ENCODE data around the gene GLRX5. TPM values are rescaled to one million over a fixed set of nuclear protein-coding genes. Genes with fewer than 3 reads are reported as not detected.

Gene GLRX5
- total and polyA plus RNA-seq, 2 donors from 2014 or later, result 46.7 to 124 TPM

GRCh38 chr14:95489214-95490137 lies 45.4 kb upstream of the GLRX5 start:
- peaks cover 0 to 21% (median 16%) of the 10 kb centered on the region in 3 donors for H3K4me1 ChIP-seq (ENCODE audit: control insufficient read depth in 2 of 3, insufficient read depth in 2 of 3, low read depth in 1 of 3, low read length in 3 of 3)
- peak overlapping the region; percentile 64 to 77 for H3K27ac ChIP-seq (ENCODE audit: low read depth in 2 of 2, low read length in 2 of 2)
- H3K4me3 ChIP-seq (ENCODE audit: low read length in 3 of 3), result no peak overlapping the region
- H3K36me3 ChIP-seq (ENCODE audit: control insufficient read depth in 2 of 3, insufficient read depth in 3 of 3, low read length in 3 of 3), result no peaks in the 10 kb centered on the region
- intact Hi-C loops (cut with DNase I), result no loop called here
- no peak for FAIRE-seq
- TF ChIP-seq, protein P1, sequence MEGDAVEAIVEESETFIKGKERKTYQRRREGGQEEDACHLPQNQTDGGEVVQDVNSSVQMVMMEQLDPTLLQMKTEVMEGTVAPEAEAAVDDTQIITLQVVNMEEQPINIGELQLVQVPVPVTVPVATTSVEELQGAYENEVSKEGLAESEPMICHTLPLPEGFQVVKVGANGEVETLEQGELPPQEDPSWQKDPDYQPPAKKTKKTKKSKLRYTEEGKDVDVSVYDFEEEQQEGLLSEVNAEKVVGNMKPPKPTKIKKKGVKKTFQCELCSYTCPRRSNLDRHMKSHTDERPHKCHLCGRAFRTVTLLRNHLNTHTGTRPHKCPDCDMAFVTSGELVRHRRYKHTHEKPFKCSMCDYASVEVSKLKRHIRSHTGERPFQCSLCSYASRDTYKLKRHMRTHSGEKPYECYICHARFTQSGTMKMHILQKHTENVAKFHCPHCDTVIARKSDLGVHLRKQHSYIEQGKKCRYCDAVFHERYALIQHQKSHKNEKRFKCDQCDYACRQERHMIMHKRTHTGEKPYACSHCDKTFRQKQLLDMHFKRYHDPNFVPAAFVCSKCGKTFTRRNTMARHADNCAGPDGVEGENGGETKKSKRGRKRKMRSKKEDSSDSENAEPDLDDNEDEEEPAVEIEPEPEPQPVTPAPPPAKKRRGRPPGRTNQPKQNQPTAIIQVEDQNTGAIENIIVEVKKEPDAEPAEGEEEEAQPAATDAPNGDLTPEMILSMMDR (IDR thresholded peaks at IDR 0.05; ENCODE audit: borderline replicate concordance, extremely low read depth, insufficient read depth), result no peak
- H3K9ac ChIP-seq (ENCODE audit: low read length in 3 of 3), result no peak overlapping the region
- DNase-seq, result peak in 1 of 5 donors; percentile 19
- H3K9me3 ChIP-seq (ENCODE audit: control insufficient read depth in 2 of 3, insufficient read depth in 1 of 3, low read length in 3 of 3), result no peaks in the 10 kb centered on the region
- H3K27me3 ChIP-seq (ENCODE audit: control insufficient read depth, insufficient read depth, low read length), result no peaks in the 10 kb centered on the region

- Histone ChIP-seq H3K27me3 (ENCODE audit: control insufficient read depth, insufficient read depth, low read length) (no peaks in the 10 kb centered on the region), H3K9me3 (ENCODE audit: control insufficient read depth in 2 of 3, insufficient read depth in 1 of 3, low read length in 3 of 3) (no peaks in the 10 kb centered on the region), H3K4me3 (ENCODE audit: low read length in 3 of 3) (no peak overlapping the region), H3K9ac (ENCODE audit: low read length in 3 of 3) (no peak overlapping the region), H3K27ac (ENCODE audit: low read depth in 2 of 2, low read length in 2 of 2) (peak overlapping the region; percentile 53 to 64), H3K4me1 (ENCODE audit: control insufficient read depth in 2 of 3, insufficient read depth in 2 of 3, low read depth in 1 of 3, low read length in 3 of 3) (peaks cover 0 to 21% (median 16%) of the 10 kb centered on the region in 3 donors), H3K36me3 (ENCODE audit: control insufficient read depth in 2 of 3, insufficient read depth in 3 of 3, low read length in 3 of 3) (no peaks in the 10 kb centered on the region)
- DNase-seq (no peak), FAIRE-seq (no peak)
- TF ChIP-seq, protein P1 (IDR thresholded peaks at IDR 0.05; ENCODE audit: borderline replicate concordance, extremely low read depth, insufficient read depth), result no peak
- intact Hi-C loops (cut with DNase I), result no loop called here
Observed at GRCh38 chr14:95490138-95490509, 44.7 kb upstream of the GLRX5 start.

GRCh38 chr14:95490727-95491451 lies 44.0 kb upstream of the GLRX5 start:
- Histone ChIP-seq H3K4me1 (ENCODE audit: control insufficient read depth in 2 of 3, insufficient read depth in 2 of 3, low read depth in 1 of 3, low read length in 3 of 3) (peaks cover 0 to 21% (median 18%) of the 10 kb centered on the region in 3 donors), H3K4me3 (ENCODE audit: low read length in 3 of 3) (no peak overlapping the region), H3K27ac (ENCODE audit: low read depth in 2 of 2, low read length in 2 of 2) (no peak overlapping the region), H3K9me3 (ENCODE audit: control insufficient read depth in 2 of 3, insufficient read depth in 1 of 3, low read length in 3 of 3) (no peaks in the 10 kb centered on the region), H3K36me3 (ENCODE audit: control insufficient read depth in 2 of 3, insufficient read depth in 3 of 3, low read length in 3 of 3) (no peaks in the 10 kb centered on the region), H3K27me3 (ENCODE audit: control insufficient read depth, insufficient read depth, low read length) (no peaks in the 10 kb centered on the region), H3K9ac (ENCODE audit: low read length in 3 of 3) (no peak overlapping the region)
- TF ChIP-seq, protein P1 (IDR thresholded peaks at IDR 0.05; ENCODE audit: borderline replicate concordance, extremely low read depth, insufficient read depth), result no peak
- DNase-seq, result peak in 1 of 5 donors; percentile 26
- intact Hi-C loops (cut with DNase I), result no loop called here
- no peak for FAIRE-seq

Data from kidney (tissue), 14 donors.